Stimulated activated CD8-positive, alpha-beta memory T cell treated with anti-CD3 and anti-CD28 coated beads, Interleukin-4, amount 100 ng/mL, for 1 hour (primary cell): ENCODE data around the gene FMNL2.
A peak's percentile ranks its signal among the peaks of the same experiment; 100 is the strongest.

Source experiments
- DNase-seq, 2 donors: peaks; one replicate each; pipeline ENCODE4 v3.0.0-alpha.2; 2020; ENCODE audit warnings: low read depth in 2 of 2, low spot score in 1 of 2

FMNL2 gene

DNA sequence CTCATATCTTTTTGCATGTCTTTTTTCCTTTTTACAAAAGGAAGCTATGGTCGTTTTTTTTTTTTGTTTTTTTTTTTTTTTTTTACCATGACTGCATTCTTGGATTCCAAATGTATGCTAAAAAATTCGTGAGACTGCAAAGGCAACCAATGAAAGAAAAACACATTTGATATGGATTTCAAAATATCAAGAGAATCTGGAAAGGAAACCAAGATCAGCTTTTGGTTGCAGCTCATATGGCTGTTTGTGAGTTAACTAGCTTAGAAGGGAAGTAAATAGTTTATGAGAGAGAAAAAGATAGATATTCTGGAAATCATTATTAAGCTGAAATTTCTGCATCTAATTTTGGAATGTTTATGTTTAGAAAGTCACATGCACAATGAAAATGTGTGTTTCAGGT, 272.0 kb downstream of the FMNL2 start:
- no peak for DNase-seq

DNA sequence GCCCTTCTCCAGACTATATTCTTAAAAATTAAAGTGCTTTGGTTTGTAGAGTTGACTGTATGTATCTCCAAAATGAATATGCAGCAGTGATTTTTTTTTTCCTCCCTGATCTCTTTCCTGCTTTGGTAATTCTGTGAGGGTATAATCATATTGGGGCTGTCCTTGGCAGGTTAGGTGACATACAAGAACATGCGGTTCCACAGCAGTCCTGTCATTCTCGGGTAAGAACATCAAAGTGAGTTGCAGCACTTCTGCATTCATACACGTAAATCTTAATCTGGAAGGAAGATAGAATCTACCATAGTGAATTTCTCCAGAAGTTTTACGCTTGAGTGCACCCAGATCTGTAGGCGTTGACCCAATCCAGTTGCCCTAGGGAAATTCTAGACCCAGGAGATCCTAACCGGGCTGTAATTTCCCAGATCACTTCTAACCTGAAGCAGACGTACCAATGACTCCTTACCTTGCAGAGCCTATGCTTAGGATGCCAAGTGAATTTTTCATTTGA, 272.9 kb downstream of the FMNL2 start:
- no peak for DNase-seq

DNA sequence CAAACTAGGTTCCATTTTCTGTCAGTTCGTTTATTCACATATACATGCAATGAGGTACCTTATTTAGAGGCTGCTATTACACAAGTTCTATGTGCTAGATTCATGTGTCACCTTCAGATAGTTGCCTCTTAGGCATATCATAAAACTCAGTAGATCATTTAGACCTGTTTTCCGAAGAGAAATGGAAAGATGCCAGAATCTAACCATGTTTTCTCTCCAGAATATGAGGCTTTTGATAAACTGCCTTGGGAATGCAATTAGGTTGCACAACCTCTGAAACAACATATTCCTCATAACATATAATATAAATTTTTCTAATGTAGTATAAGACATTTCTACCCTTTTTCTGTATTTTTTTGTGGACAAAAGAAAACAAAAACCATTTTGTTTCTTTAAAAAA, 274.2 kb downstream of the FMNL2 start:
- no peak for DNase-seq

DNA sequence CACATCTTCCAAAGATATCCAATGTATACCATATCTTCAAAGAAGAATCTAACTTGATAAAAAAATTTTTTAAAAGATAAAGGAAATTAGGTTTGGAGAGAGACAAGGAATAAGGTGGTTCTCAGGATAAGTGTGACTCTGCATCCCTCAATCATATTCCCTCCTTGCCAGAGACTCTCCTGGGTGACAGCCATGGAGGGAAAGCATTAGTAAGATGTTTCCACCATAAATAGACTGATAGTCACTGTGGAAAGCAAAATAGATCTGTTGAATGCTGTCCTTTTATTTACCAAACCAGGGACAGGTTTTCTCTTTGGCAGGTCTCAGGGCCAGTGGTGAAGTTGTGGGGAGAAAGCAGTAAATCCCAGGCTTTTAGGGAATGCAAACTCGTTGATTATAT, 274.7 kb downstream of the FMNL2 start:
- DNase-seq, result no peak

DNA sequence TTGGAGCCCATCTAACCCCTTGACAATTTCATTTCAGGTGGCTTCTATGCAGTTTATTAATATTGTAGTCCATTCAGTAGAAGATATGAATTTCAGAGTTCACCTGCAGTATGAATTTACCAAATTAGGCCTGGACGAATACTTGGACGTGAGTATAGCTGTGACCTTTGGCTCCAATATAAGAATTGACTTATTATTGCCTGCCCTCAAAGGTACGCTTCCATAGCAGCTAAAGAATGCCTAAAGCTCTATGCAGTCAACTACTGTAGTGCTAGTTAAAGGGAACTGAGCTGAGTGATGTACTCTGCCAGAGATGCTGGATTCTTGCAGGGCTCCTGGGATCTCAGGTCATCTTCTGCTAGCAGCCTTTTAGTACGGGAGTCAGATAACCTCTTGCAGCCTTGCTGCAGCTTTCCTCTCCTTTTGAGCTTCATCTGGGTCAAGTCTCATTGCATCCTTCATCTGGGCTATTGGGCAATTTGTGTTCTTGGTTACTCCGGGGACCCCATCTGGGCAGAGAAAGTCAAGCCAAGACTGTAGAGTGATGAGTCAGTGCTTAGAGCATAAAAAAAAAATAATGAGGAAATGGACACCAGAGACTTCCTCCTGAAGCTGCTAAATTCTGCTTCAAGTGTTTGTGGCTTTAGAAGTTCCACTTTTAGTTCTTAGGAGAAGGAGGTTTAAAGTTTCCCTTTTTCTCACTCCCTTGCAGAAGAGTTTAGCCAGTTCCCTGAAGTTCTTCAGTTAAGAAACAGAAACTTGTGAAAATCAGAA, 276.7 kb downstream of the FMNL2 start:
- DNase-seq, result no peak

DNA sequence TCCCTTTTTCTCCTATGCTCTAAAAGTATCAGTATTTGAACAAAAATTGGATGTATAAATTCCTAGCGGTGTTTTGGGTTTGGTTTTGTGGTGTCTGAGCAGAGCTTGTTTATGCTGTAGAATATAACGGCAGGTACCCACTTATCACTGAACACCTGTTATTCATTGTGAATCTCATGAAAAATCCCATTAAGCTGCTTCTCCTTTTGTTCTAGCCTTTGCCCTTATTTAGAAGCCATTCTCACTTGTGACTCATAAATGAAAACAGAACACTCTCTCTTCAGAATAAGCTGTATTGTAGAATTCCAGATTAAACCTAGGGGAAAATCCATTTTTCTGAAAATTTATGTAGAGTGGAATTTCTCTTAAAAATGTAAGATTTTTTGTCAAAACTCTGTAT, 278.3 kb downstream of the FMNL2 start:
- no peak for DNase-seq

DNA sequence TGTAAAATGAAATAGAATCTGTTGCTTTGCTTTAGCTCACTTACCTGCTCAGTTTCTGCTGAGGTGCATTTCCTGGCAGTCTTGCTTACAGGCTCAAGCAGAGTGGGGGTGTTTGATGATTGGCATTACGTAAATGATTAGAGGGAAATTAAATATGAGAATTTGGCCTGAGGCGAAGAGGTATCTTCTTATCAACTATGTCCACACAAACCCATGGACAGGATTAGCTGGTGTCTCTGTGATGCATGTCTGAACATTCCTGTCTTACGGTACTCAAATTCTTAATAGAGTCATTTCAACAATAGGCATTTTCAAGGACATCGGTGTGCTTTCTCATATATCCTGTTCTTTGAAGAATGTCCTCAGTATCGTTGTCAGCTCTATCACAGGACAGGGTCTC, 280.2 kb downstream of the FMNL2 start:
- DNase-seq, result no peak

DNA sequence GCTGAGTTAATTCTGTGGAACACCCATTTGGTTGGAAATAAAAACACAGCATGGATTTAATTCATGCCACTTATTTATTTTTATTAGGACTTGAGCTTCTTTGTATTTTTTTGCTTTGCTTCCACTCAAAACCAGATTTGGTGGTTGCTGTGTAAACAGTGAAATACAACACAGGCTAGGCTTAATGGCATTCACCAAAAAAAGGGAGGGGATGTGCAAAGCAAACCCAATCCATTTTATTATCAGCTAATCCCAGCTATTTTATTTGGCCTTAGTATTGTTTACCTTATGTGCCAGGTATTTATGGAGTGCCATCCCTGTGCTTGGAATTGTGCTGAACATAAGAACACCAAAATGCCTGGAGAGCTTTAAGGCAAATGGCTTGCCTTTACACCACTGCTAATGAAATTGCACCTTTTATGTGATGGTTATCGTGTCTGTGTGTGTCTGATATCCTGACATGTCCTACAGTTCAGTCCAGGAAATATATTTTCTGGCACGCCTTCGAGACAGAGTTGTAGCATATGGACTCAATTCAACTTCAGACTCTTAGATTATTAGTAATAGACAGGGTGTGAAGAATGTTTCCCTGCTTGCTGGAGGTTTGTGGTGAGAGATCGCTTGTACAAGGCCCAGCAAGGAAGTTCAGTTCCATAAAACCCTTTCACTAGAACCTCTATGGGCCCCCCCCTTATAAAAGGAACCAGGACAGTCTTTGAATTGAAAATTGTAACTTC, 282.6 kb downstream of the FMNL2 start:
- DNase-seq, result no peak

DNA sequence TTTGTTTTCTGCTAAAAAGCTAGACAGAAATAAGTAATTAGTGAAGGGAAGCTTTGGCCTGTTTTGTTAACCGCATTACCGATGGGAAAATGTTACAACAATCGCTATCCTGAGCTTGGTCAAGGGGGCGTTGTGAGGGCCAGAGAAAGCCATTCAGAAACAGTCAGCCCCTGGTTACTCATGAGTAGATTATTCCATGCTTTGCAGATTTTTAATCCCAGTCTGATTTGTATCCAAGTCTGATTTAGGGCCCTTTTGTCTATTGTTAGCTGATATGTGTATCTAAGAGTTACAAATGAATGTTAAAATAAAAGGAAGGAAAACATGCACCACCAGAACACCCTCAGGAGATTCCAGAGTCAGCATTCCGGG, 283.2 kb downstream of the FMNL2 start:
- no peak for DNase-seq

DNA sequence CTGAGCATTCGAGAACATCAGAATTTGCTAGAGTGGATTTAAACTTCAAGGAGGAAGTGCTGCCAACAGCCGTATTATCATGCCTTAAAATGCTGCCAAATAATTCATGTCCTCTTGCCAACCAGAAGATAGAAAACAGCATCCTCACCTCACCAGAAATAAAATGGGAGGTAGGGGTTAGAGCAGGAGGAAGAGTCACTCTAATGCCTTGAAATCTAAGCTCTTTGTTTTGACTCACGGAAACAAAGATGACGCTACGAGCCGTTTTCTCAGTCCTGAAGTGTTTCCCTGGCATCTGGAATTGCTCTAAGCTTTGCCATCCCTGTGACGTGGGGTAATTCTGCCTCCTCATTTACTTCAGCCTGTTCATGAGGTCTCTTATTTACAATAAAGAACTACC, 285.2 kb downstream of the FMNL2 start:
- DNase-seq, result no peak

DNA sequence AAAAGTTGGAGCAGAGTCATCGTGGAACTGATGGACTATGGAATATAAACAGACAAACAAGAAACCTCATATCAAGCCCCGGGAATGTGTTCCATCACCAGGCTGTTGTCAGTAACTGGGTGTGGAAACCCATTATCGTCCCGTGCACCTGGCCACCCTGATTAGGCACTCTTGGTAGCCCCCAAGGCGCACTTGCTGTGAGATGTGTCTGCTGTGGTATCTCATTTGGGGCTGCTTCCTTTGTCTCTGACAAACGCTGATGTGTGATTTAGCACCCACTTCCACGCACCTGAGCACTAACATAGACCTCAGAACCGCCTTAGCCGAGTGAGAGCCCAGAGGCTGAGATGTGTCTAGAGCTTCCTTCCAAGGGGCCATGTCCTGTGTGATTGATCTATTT, 286.0 kb downstream of the FMNL2 start:
- DNase-seq, result no peak

DNA sequence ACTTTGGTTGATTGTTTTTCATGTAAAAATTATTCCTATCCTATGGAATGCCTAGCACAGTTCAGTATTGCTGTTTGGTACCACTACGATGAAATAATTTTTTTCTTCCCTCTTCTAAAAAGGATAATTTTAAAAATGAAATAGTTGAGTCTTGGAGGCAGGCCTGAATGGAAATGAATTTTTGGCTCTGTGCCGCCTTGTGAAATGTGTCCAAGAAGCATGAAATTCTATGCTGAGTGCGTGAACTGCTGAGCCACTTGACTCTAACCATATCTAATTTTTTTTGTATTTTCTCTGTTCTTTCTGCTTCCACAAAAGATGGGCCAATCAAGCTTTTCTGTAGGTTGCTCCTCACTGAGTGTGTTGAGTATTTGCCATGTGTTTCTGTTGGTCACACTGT, 287.2 kb downstream of the FMNL2 start:
- no peak for DNase-seq

DNA sequence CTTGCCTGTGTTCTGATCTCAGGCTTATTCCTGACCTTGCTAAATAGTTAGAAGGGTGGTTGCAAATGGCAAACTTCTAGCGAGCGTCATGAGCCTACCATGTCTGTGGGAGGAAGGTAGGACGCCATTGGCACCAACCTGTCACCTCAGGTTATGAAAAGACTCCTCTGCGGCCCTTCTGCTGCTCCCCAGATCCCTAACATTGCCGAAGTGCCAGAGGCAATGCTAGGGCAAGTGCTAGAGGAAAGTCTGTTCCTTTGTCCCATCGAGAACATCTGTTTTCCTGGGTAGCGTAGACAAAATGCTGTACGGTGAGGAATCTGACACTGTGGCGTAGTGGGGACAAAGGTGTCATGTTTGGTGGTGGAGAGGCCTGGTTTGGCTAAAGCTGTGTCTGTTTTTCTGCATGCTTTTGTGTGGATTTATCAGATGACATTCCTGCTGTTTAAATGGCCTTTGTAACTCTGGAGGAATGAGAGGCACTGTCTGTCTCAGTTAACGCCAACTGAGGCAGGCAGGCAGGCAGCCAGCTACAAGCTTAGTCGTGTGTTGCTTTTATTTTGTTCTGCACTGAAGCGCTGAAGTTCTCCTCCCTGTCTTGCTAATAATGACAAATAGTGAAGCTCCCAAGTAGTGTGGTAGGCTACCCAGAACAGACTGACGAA, 288.2 kb downstream of the FMNL2 start:
- DNase-seq, result no peak

DNA sequence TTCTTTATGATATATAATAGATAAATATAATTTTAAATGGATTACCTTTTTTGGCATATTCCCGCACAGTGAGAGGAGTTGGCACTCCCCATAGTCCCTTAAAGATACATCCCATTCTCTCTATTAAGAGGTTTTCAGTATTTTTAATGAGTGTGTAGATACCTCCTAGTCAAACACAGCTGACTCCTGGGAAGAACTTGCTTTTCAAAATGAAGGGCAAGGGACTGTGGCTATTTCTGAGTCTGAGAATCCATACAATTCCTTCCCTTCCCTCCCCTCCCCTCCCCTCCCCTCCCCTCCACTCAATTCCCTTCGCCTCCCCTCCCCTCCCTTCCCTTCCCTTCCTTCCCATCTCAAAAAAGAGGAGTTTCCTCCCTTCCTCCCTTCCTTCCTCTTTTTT, 288.8 kb downstream of the FMNL2 start:
- DNase-seq, result no peak

DNA sequence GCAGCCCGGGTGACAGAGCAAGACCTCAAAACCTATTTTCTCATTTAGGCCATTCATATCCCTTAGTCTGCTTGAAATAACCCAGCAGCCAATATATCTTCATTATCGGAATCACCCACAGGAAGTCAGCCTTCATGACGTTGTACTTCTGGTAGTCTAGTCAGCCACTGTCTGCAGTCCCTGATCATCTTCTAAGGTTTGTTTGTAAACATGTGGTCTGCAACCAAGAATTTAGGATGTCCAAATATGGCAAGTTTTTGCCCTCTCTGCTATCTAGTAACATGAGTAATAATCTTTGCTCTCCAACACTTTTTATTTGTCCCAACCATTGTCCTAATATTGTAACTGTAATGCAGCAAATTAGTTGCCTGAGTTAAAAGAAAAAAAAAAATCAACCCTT, 289.8 kb downstream of the FMNL2 start:
- no peak for DNase-seq

DNA sequence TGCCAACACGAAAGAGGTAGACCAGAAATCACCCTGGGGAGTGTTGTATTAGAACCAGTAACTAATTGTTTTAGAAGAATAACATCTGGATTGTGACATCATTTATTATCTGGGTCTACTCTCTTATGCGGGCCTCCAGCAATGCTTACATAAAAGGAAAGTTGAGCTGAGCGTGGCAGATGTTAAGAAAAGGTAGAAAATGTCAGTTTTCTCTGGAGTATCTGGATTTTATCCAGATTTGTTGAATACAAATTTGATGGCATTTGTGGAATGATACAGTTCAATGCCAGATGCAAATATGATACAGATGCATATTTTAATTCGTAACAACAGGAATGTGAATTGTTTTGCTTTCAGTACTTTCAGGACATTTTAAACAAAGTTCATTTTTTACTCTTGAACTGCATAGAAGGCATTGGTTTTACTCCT, 292.0 kb downstream of the FMNL2 start:
- no peak for DNase-seq

DNA sequence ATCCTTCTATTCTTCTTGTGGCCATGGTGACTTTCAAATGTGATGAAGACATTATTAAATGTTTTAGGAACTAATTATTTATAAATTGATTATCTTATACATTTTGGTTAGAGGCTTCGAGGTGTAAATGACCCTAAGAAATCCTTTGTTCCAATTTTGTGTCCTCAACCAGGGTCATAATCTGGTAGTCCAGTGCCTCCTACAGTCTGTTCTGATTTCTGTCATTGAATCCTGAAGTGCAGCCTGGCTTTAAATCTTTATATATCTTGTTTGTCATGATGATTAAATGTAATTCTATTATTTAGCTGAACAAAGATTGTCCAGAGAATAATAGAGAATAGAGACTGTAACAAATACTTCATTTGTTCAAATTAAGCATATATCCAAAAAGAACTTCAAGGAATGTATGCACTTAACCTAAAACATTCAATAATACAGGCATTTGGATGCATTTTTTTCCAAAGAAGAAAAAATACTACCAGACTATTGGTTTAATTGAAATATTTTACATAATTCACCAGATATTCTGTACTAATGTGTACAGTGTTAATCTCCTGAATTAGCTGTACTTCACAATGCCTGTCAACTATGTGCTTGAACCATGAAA, 292.5 kb downstream of the FMNL2 start:
- no peak for DNase-seq

DNA sequence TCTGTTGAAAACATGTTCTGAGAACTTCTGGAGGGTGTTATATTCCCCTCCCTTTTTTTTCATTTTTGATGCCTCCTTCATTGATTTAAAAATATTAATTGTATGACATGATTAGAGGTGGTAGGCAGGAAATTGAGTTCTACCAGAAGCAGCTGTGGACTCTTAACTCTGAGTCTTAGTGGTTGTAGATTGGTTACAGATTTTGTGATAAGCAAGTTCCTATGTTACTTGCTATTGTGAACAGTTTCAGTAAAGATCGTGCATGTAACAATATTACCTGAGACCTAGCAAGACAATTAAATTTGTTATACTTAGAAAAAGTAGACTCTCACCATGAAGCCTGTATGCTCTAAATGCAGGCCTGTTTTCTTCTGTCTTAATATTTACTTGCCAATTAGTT, 294.2 kb downstream of the FMNL2 start:
- no peak for DNase-seq

DNA sequence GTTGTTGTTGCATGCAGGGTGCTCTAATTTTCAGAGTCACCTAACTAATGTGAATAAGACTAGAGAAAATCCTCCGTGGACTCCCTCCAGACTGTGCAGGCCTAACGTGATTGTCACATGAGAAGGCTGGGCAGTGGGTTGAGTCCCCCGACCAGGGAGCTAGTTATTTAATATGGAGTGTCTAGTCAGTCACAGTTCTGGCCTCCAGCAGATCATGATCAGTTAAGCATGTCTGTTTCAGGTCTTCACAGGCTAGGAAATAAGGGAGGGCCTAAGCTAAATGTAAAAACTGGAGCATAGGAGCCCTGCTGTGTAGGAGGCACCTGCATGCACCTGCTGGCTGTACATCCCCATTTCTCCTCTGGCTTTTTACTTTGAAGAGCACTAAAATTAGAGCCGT, 295.5 kb downstream of the FMNL2 start:
- DNase-seq, result no peak

DNA sequence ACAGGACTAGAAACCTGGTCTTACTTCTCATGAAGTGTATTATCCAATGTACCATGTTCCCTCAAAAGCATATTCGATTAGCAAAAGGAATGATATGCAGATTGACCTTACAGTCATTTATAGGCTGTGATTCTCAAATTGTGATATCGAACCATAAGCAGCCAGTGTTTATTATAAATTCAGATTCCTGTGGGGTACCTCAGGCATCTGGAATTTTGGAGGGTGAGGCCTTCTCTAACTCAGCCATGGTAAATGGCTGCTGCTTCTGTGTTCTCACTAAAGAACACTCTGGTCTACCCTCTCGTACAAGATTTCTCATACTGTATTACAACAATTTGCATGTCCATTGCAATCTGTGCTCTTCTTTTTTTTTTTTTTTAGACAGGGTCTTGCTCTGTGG, 297.8 kb downstream of the FMNL2 start:
- DNase-seq, result no peak

DNA sequence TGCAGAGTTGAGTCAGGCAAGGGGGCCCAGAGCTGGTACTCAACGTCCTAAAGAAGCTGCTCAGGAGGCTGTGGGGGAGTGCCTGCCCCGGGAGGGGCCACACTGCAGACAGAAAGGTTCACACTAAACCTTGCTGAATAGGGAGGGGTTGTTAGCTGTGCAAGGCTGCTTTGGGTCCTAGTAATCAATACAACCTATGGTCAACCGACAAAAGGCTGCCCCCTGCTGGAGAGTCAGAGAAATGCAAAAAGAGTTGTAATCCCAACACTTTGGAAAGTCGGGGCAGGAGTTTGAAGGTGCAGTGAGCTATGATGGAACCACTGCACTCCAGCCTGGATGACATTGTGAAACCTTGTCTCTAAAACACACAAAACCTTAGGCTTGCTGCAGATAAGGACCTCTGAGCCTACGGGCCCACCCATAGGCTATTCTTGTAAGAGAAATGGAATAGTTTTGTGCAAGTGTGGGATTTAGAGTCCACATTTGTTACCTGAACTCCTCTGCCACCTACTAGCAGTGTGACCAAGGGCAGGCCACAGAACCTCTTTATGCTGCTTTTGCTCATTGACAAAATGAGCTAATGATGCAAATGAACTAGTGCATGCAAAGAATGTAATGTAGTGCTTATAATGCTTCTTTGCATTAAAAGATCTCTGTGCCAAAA, 300.8 kb downstream of the FMNL2 start:
- peak; percentile 38 to 41 for DNase-seq
